ENCODE data around the gene TNFAIP6. TPM values are rescaled to one million over a fixed set of nuclear protein-coding genes. Genes with fewer than 3 reads are reported as not detected.

TNFAIP6 gene
- total and polyA plus RNA-seq, 2 of the 8 experiments (the other 6 are each of a cell fraction or from before 2014, with no cell fraction given): 1.1 to 2.0 TPM

GRCh38 chr2:151326554-151326953 is 30.8 kb upstream of the TNFAIP6 start:
- Histone ChIP-seq H3K4ac (replicated peaks; ENCODE audit: insufficient read length, low read depth, low read length) (no peak overlapping the region), H3K9ac (replicated peaks in 1 of 4; ENCODE audit: extremely low read depth in 1 of 4, low read depth in 3 of 4, low read length in 3 of 4) (no peak overlapping the region), H3K79me1 (ENCODE audit: low read depth, low read length) (no peaks in the 10 kb centered on the region), H3K14ac (ENCODE audit: insufficient read length) (no peak overlapping the region), H4K8ac (ENCODE audit: extremely low read depth, insufficient read depth, low read length) (no peak overlapping the region), H3K36me3 (ENCODE audit: control insufficient read depth in 2 of 4, insufficient read depth in 4 of 4, low read length in 3 of 4) (no peaks in the 10 kb centered on the region), H3K79me2 (ENCODE audit: control insufficient read depth in 1 of 2, insufficient read depth in 2 of 2, low read length in 2 of 2) (no peaks in the 10 kb centered on the region), H2BK5ac (ENCODE audit: low read depth, low read length) (no peak overlapping the region), H2BK120ac (replicated peaks; ENCODE audit: low read depth, low read length) (no peak overlapping the region), H3K23ac (ENCODE audit: insufficient read length) (no peak overlapping the region), H3K9me3 (ENCODE audit: insufficient read depth in 2 of 2, low read depth in 1 of 2, low read length in 1 of 2) (no peaks in the 10 kb centered on the region), H2BK20ac (ENCODE audit: low read length) (no peak overlapping the region), H4K91ac (replicated peaks; ENCODE audit: insufficient read length, low read length) (no peak overlapping the region), H3K18ac (ENCODE audit: extremely low read depth, low read length) (no peak overlapping the region), H3K23me2 (ENCODE audit: low read depth, low read length) (no peaks in the 10 kb centered on the region), H2AFZ (ENCODE audit: low read length) (no peak overlapping the region), H3K27me3 (replicated peaks in 1 of 4; ENCODE audit: control insufficient read depth in 3 of 4, extremely low read depth in 1 of 4, insufficient read depth in 3 of 4, low read length in 3 of 4) (no peaks in the 10 kb centered on the region), H2AK5ac (ENCODE audit: low read depth, low read length) (no peak overlapping the region), H3K4me3 (ENCODE audit: extremely low read depth in 1 of 4, insufficient read depth in 2 of 4, low read depth in 3 of 4, low read length in 4 of 4) (no peak overlapping the region), H4K5ac (ENCODE audit: insufficient read length, low read depth, low read length) (no peak overlapping the region), H3K4me1 (replicated peaks in 1 of 4; ENCODE audit: control insufficient read depth in 3 of 4, insufficient read depth in 4 of 4, low read length in 3 of 4) (peaks cover 0 to 2% (median 0%) of the 10 kb centered on the region in 4 experiments; a peak in 1 of 7 replicates), H4K20me1 (replicated peaks in 1 of 2; ENCODE audit: control insufficient read depth in 1 of 2, insufficient read depth in 2 of 2, low read length in 2 of 2) (no peaks in the 10 kb centered on the region), H3K4me2 (ENCODE audit: insufficient read depth in 1 of 2, low read depth in 2 of 2, low read length in 2 of 2) (no peak overlapping the region), H3K27ac (ENCODE audit: low read depth, low read length) (no peak overlapping the region), H2BK12ac (ENCODE audit: low read depth, low read length) (no peak overlapping the region), H3K56ac (replicated peaks; ENCODE audit: insufficient read length, low read depth, low read length) (no peak overlapping the region), H2BK15ac (ENCODE audit: low read length) (no peak overlapping the region)
- FAIRE-seq (no peak), DNase-seq (ENCODE audit: low read depth in 1 of 2, low spot score in 2 of 2) (no peak)
- TF ChIP-seq CHD2 (IDR thresholded peaks at IDR 0.05; ENCODE audit: low read length) (no peak), PHF8 (conservative IDR thresholded peaks at IDR 0.05; ENCODE audit: low read depth, low read length) (no peak), FOSL1 (IDR thresholded peaks at IDR 0.05; ENCODE audit: insufficient read depth, low read depth, low read length) (no peak), MAX (IDR thresholded peaks at IDR 0.05) (no peak), SRF (IDR thresholded peaks at IDR 0.05; ENCODE audit: low read depth, low read length) (no peak), RXRA (IDR thresholded peaks at IDR 0.05; ENCODE audit: insufficient read depth, low read depth, low read length) (no peak)
- CTCF ChIA-PET (ENCODE audit: partially characterized antibody): no interaction called here
- POLR2A ChIA-PET (ENCODE audit: partially characterized antibody): no interaction called here
- WGBS, 2 experiments (ENCODE audit: extremely low coverage in 1 of 2, insufficient coverage in 1 of 2, insufficient read length in 1 of 2, insufficient replicate concordance in 2 of 2, low coverage in 1 of 2, low lambda C conversion rate in 2 of 2, missing lambda C conversion rate in 1 of 2): 96% methylated on average over 1 of the region's 1 CpG; no CpG with 5 or more reads in 1 of the 2 experiments

Data from H1 (cell line).